ENCODE data around the gene SPATA24. TPM values are rescaled to one million over a fixed set of nuclear protein-coding genes. Genes with fewer than 3 reads are reported as not detected.

The SPATA24 gene
- total RNA-seq, 1 donor from 2014 or later, result 6.2 TPM

DNA sequence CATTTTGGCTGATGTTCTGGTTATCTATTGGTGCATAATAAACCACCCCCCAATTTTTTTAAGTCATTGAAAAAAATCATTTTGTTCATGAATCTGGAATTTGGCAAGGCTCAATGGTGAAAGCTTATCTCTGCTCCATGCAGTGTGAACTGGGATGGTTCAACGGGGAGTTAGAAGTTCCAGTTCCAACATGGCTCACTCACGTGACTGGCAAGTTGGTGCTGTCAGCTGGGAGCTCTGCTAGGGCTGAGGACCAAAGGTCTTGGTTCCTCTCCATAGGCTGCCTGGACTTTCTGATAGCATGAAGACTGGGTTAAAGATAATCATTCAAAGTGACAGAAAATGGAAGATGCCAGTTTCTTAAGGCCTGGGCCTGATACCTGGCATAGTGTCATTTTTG, 3.1 kb upstream of the SPATA24 start:
- H3K27ac Mint-ChIP-seq (ENCODE audit: unreplicated experiment), result no peak overlapping the region
- no peaks in the 10 kb centered on the region for H3K27me3 Mint-ChIP-seq (ENCODE audit: unreplicated experiment)
- no peak for DNase-seq
- no peaks in the 10 kb centered on the region for H3K36me3 Mint-ChIP-seq (ENCODE audit: unreplicated experiment)
- H3K4me3 Mint-ChIP-seq (ENCODE audit: unreplicated experiment), result no peak overlapping the region
- TF ChIP-seq, protein P1, sequence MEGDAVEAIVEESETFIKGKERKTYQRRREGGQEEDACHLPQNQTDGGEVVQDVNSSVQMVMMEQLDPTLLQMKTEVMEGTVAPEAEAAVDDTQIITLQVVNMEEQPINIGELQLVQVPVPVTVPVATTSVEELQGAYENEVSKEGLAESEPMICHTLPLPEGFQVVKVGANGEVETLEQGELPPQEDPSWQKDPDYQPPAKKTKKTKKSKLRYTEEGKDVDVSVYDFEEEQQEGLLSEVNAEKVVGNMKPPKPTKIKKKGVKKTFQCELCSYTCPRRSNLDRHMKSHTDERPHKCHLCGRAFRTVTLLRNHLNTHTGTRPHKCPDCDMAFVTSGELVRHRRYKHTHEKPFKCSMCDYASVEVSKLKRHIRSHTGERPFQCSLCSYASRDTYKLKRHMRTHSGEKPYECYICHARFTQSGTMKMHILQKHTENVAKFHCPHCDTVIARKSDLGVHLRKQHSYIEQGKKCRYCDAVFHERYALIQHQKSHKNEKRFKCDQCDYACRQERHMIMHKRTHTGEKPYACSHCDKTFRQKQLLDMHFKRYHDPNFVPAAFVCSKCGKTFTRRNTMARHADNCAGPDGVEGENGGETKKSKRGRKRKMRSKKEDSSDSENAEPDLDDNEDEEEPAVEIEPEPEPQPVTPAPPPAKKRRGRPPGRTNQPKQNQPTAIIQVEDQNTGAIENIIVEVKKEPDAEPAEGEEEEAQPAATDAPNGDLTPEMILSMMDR (IDR thresholded peaks at IDR 0.05; ENCODE audit: partially characterized antibody, unreplicated experiment), result no peak
- peaks cover 4% of the 10 kb centered on the region for H3K4me1 Mint-ChIP-seq (ENCODE audit: low read depth, unreplicated experiment)
- H3K9me3 Mint-ChIP-seq (ENCODE audit: unreplicated experiment), result peaks cover 5% of the 10 kb centered on the region

DNA sequence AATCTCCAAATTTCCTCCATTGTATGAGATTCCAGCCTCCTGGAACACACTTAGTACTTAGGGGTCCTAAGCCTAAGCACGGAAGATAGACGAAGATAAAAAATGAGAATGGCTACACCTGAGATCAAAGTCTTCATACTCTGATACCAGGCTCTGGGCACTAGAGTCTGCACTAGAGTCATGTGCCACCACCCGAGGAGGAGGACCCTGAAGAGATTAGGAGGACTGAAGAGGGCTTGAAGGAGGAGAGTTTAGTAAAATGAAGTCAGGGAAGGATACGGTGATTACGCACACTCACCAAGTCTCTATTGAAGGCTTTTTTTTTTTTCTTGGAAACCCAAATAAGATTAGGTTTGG, 573 bp upstream of the SPATA24 start:
- H3K4me3 Mint-ChIP-seq (ENCODE audit: unreplicated experiment), result peak overlapping the region; percentile 98
- TF ChIP-seq, protein P1 (IDR thresholded peaks at IDR 0.05; ENCODE audit: partially characterized antibody, unreplicated experiment), result no peak
- H3K4me1 Mint-ChIP-seq (ENCODE audit: low read depth, unreplicated experiment), result peaks cover 4% of the 10 kb centered on the region
- H3K9me3 Mint-ChIP-seq (ENCODE audit: unreplicated experiment), result peaks cover 6% of the 10 kb centered on the region
- no peak for DNase-seq
- no peaks in the 10 kb centered on the region for H3K27me3 Mint-ChIP-seq (ENCODE audit: unreplicated experiment)
- peak overlapping the region; percentile 34 for H3K27ac Mint-ChIP-seq (ENCODE audit: unreplicated experiment)
- H3K36me3 Mint-ChIP-seq (ENCODE audit: unreplicated experiment), result no peaks in the 10 kb centered on the region

DNA sequence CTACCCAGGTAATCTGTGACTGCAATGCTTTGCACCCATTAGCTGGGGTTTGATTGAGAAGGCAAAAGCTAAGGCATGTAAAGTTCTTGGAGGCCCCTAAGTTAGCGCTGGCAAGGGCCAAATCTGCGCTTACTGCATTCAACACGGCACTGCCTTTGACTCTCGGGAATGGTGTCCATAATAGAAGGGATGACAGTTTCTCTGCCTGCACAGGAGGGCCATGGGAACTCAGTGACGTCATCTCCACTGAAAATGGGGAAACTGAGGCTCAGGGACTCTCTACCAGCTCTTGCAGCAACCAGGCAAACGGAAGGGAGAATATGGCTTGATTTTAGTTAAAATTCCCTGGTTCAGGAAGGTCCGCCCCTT, 487 bp downstream of the SPATA24 start:
- H3K4me1 Mint-ChIP-seq (ENCODE audit: low read depth, unreplicated experiment), result peaks cover 4% of the 10 kb centered on the region
- H3K27ac Mint-ChIP-seq (ENCODE audit: unreplicated experiment), result peak overlapping the region; percentile 98
- TF ChIP-seq, protein P1 (IDR thresholded peaks at IDR 0.05; ENCODE audit: partially characterized antibody, unreplicated experiment), result no peak
- peak overlapping the region; percentile 98 for H3K4me3 Mint-ChIP-seq (ENCODE audit: unreplicated experiment)
- H3K9me3 Mint-ChIP-seq (ENCODE audit: unreplicated experiment), result peaks cover 6% of the 10 kb centered on the region
- no peaks in the 10 kb centered on the region for H3K27me3 Mint-ChIP-seq (ENCODE audit: unreplicated experiment)
- DNase-seq, result no peak
- no peaks in the 10 kb centered on the region for H3K36me3 Mint-ChIP-seq (ENCODE audit: unreplicated experiment)

DNA sequence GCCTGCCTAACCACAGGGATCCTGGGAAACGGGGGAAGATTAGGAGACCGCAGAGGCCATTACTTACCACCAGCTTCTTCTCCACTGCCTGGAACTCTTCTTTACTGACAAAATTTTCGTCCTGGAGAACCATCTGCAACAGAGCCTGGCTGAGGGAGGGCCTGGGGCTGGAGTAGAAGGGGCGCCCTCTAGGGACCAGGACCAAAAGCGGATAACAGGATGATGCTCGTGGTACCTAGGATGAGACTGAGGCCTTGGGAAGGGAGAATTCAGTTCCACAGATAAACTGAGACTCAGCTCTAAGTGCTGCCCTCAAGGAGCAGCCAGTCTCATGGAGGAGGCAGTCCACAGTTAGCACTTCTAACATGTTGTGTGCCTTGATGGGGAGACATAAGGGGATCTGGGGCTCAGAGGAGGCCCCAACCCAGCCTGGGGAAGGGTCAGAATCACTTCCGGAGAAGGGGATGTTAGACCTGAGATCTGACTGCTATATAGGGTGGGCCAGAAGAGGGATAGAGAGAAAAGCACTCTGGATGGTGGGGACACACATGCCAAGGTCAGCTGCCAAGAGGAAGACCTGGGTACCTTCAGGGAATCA, 1.2 kb downstream of the SPATA24 start:
- no peak for DNase-seq
- Mint-ChIP-seq H3K4me3 (ENCODE audit: unreplicated experiment) (peak overlapping the region; percentile 98), H3K4me1 (ENCODE audit: low read depth, unreplicated experiment) (peaks cover 4% of the 10 kb centered on the region), H3K9me3 (ENCODE audit: unreplicated experiment) (peaks cover 6% of the 10 kb centered on the region), H3K27me3 (ENCODE audit: unreplicated experiment) (no peaks in the 10 kb centered on the region), H3K36me3 (ENCODE audit: unreplicated experiment) (no peaks in the 10 kb centered on the region), H3K27ac (ENCODE audit: unreplicated experiment) (no peak overlapping the region)
- TF ChIP-seq, protein P1 (IDR thresholded peaks at IDR 0.05; ENCODE audit: partially characterized antibody, unreplicated experiment), result peak; percentile 30

DNA sequence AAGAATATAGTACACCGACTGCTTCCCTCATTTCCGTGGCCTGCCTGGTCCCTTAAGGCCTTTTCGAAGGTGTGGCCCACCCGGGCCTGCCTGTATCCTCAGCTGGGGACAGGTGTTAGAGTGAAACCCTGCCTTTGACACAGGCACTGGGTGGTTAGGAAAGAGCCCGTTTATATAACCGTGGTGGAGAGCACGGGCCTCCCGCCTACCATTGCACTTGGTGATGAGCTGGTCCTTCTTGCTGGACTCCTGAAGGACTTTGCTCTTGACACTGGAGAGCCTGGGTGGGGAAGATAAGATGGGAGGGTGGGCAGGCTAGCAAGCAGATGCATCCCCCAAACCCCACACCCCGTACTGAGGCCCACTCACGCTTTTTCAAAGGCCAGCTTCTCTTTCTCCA, 2.3 kb downstream of the SPATA24 start:
- Mint-ChIP-seq H3K9me3 (ENCODE audit: unreplicated experiment) (peaks cover 6% of the 10 kb centered on the region), H3K36me3 (ENCODE audit: unreplicated experiment) (no peaks in the 10 kb centered on the region), H3K4me1 (ENCODE audit: low read depth, unreplicated experiment) (peaks cover 4% of the 10 kb centered on the region), H3K27me3 (ENCODE audit: unreplicated experiment) (no peaks in the 10 kb centered on the region), H3K4me3 (ENCODE audit: unreplicated experiment) (no peak overlapping the region), H3K27ac (ENCODE audit: unreplicated experiment) (no peak overlapping the region)
- TF ChIP-seq, protein P1 (IDR thresholded peaks at IDR 0.05; ENCODE audit: partially characterized antibody, unreplicated experiment), result no peak
- DNase-seq, result no peak
